ENCODE measurements around the gene TSSK3. TPM values are rescaled to one million over a fixed set of nuclear protein-coding genes. Genes with fewer than 3 reads are reported as not detected.
A peak's percentile ranks its signal among the peaks of the same experiment; 100 is the strongest.

The TSSK3 gene
- polyA plus RNA-seq, 1 donor = 6.1 TPM

DNA sequence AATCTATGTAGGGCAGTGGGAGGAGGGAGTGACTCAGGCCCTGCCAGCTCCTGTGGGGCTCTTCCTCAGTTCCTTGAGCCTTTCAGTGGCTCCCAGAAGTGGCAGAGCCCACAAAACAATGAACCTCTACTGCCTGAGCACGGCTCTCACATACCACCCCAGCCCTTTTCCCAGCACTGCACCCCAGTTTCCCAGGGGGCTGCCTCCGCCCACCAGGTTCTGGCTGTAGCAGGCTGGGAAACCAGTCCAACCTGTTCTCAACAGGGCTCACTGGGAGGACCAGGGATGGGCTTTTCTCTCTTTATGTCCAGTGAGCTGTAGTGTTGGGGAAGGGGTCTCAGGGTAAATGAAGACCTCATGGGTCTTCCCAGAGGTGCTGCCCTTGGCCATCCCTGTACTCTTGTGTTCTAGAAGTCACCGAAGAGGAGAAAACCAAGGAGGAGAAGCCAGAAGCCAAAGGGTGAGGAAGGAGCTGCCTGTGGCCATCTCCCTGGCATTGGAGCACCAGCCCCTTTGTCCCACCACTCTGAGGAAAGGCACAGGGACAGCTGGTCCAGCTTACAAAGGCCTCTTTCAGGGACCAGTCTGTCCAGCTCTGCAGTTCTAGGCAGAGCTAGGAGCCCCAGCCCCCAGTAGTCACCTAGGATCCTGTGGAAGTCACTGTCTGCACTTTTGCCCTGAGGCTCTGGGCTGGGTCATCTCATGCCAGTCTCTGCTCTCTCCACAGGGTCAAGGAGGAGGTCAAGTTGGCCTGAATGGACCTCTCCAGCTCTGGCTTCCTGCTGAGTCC, 29.9 kb upstream of the TSSK3 start:
- Histone ChIP-seq H3K36me3 (ENCODE audit: control insufficient read depth, insufficient read depth, low read length) (peaks cover 71% of the 10 kb centered on the region), H3K27ac (ENCODE audit: low read length) (no peak overlapping the region), H3K27me3 (ENCODE audit: control insufficient read depth, insufficient read depth, low read length) (no peaks in the 10 kb centered on the region), H3K4me1 (ENCODE audit: control insufficient read depth, insufficient read depth, low read length) (peaks cover 20% of the 10 kb centered on the region), H3K4me3 (ENCODE audit: low read length) (no peak overlapping the region), H3K9me3 (ENCODE audit: control insufficient read depth, low read depth, low read length) (no peaks in the 10 kb centered on the region)
- WGBS (ENCODE audit: insufficient coverage, low lambda C conversion rate) = no CpG with 5 or more reads among the region's 3 CpGs
- peak; percentile 29 to 57 for DNase-seq

DNA sequence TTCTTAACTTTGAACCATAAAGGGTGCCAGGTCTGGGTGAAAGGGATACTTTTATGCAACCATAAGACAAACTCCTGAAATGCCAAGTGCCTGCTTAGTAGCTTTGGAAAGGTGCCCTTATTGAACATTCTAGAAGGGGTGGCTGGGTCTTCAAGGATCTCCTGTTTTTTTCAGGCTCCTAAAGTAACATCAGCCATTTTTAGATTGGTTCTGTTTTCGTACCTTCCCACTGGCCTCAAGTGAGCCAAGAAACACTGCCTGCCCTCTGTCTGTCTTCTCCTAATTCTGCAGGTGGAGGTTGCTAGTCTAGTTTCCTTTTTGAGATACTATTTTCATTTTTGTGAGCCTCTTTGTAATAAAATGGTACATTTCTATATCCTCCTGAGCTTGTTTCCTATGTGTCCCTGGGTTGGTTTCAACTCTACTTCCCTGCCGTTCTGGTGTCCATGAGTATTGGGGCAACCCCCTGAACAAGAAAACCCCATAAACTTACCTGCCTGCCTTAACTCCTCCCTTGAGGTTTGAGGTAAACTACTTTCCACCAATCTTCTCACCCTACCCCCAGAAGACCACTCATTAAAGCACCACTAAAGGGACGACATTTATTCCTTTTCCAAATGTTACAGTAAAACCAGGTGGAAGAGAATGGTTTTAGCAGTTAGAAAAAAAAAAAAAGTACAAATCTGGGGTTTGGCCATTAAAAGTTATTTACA, 28.9 kb upstream of the TSSK3 start:
- H3K27ac ChIP-seq (ENCODE audit: low read length) = no peak overlapping the region
- WGBS (ENCODE audit: insufficient coverage, low lambda C conversion rate) = no CpG with 5 or more reads among the region's 3 CpGs
- H3K36me3 ChIP-seq (ENCODE audit: control insufficient read depth, insufficient read depth, low read length) = peaks cover 62% of the 10 kb centered on the region
- no peaks in the 10 kb centered on the region for H3K9me3 ChIP-seq (ENCODE audit: control insufficient read depth, low read depth, low read length)
- peaks cover 27% of the 10 kb centered on the region for H3K4me1 ChIP-seq (ENCODE audit: control insufficient read depth, insufficient read depth, low read length)
- no peak overlapping the region for H3K4me3 ChIP-seq (ENCODE audit: low read length)
- DNase-seq = no peak
- no peaks in the 10 kb centered on the region for H3K27me3 ChIP-seq (ENCODE audit: control insufficient read depth, insufficient read depth, low read length)

DNA sequence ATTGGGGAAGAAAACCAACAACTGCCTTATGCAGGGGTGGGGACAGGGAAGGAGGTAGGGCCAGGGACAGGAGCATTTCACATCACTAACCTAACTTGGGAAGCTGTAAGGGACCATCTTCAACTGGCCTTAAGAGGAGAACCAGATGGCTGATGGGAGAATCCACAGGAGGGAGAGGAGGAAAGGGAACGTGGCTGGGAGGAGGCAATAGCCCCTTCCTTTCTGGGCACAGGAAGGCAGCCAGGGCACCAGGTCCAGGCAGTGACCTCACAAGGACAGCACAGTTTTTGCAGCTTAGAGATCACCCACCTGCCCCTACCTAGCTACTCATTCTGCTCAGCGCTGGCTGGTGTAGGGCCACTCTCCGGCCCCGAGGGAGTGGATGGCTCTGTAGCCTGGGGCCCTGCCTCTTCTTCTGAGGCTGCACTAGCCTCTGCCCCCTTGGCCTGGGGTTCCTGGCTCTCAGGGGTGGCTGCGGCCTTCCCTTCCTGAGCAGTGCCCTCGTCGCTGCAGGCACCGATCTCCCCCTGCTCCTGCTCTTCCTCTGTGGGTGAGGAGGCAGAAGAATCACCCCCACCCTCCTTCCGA, 28.0 kb upstream of the TSSK3 start:
- Histone ChIP-seq H3K36me3 (ENCODE audit: control insufficient read depth, insufficient read depth, low read length) (peaks cover 52% of the 10 kb centered on the region), H3K4me3 (ENCODE audit: low read length) (peak overlapping the region; percentile 71), H3K27ac (ENCODE audit: low read length) (peak overlapping the region; percentile 36), H3K9me3 (ENCODE audit: control insufficient read depth, low read depth, low read length) (no peaks in the 10 kb centered on the region), H3K27me3 (ENCODE audit: control insufficient read depth, insufficient read depth, low read length) (no peaks in the 10 kb centered on the region), H3K4me1 (ENCODE audit: control insufficient read depth, insufficient read depth, low read length) (peaks cover 34% of the 10 kb centered on the region)
- peak in 1 of 2 donors; percentile 41 for DNase-seq
- WGBS (ENCODE audit: insufficient coverage, low lambda C conversion rate) = no CpG with 5 or more reads among the region's 9 CpGs

DNA sequence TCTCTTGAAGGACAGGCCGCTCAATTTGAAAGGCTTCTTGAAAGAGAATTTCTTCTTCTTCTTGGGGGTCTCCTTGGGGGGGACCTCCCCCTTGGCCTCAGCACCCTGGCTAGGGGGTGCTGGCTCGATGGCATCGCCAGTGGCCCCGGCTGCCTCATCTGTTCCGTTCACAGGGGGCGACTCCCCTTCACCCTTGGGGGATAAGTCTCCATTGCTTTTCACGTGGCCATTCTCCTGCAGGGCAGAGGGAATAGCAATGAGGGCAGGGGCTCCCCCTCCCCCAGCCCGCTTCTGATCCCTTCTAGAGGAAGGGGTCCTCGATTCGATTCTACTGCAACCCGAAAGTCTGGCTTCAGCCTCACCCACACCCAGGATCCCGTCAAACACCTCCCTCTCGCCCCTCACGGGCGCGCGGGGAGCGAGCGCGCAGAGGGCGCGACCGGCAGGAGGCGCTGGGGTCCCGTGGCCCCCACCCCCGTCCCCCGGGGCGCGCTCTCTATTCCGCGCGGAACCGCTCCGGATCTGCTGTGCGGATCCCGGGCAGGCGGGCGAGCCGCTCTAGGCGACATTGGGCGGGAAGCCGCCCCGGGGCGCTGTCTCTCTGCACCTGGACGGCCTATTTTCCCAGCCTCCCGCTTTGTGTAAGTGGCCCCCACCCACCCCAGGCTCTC, 27.3 kb upstream of the TSSK3 start:
- WGBS (ENCODE audit: insufficient coverage, low lambda C conversion rate) = no CpG with 5 or more reads among the region's 46 CpGs
- peaks cover 46% of the 10 kb centered on the region for H3K36me3 ChIP-seq (ENCODE audit: control insufficient read depth, insufficient read depth, low read length)
- peak overlapping the region; percentile 36 for H3K27ac ChIP-seq (ENCODE audit: low read length)
- no peaks in the 10 kb centered on the region for H3K27me3 ChIP-seq (ENCODE audit: control insufficient read depth, insufficient read depth, low read length)
- peaks cover 34% of the 10 kb centered on the region for H3K4me1 ChIP-seq (ENCODE audit: control insufficient read depth, insufficient read depth, low read length)
- peak overlapping the region; percentile 71 for H3K4me3 ChIP-seq (ENCODE audit: low read length)
- DNase-seq = peak; percentile 48 to 67
- H3K9me3 ChIP-seq (ENCODE audit: control insufficient read depth, low read depth, low read length) = no peaks in the 10 kb centered on the region

DNA sequence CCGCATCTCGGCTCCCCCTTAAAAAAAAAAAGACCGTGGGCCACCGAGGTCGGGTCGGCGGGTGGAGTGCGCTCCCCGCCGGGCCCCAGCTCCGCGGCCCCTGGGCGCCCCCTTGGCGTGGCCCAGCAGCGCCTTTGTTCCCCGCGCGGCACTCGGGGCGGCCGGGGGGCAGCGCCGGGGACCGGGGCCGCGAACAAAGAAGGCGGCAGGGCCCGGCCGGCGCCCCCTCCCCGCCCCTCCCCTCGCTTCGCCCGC, 26.9 kb upstream of the TSSK3 start:
- no CpG with 5 or more reads among the region's 34 CpGs for WGBS (ENCODE audit: insufficient coverage, low lambda C conversion rate)
- H3K4me1 ChIP-seq (ENCODE audit: control insufficient read depth, insufficient read depth, low read length) = peaks cover 34% of the 10 kb centered on the region
- no peak for DNase-seq

DNA sequence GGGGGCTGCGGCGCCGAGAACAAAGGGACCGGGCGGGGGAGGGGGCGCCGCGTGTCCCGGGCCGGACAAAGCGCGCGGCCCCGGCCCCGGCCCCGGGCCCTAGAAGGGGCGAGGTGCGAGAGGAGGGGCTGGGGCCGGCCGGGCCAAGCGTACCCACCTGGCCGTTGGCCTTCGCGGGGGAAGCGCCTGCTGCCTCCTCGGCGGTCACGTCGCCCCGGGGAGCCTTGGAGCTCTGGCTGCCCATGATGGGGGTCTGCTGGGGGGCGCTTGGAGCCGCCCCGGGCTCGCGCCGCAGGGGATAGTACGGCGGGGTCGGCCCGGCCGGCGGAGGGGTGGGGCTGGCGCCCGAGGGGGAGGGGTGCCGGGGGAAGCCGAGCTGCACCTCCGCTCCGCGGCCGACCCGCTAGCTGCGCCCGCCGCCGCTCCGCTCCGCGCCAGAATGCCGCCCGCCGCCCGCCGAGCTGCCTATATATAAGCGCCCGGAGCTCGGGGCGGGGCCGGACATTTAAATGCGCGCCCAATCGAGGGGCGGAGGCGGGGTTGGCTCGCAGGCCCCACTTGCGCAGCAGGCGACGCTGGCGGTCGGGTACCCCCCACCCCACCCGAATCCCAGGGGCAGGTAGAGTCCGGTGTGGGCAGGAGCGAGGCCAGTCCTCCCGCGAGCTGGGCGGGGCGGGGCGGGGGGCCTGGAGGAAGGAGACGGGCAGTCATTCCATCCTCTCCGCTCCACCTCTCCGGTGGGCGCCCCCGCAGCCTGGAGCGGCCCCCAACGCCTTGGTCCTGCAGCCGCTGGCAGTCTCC, 26.3 kb upstream of the TSSK3 start, which contains the start of gene MARCKSL1:
MARCKSL1 (minus strand) TSS at position 444 of the 801 bp plus-strand sequence; CDS start at position 244, 200 bp downstream.
- no peaks in the 10 kb centered on the region for H3K27me3 ChIP-seq (ENCODE audit: control insufficient read depth, insufficient read depth, low read length)
- peak within 1 kb of the TSS; percentile 71 for H3K4me3 ChIP-seq (ENCODE audit: low read length)
- H3K9me3 ChIP-seq (ENCODE audit: control insufficient read depth, low read depth, low read length) = no peaks in the 10 kb centered on the region
- peak; percentile 60 to 80 for DNase-seq
- peaks cover 36% of the 10 kb centered on the region for H3K36me3 ChIP-seq (ENCODE audit: control insufficient read depth, insufficient read depth, low read length)
- peaks cover 34% of the 10 kb centered on the region for H3K4me1 ChIP-seq (ENCODE audit: control insufficient read depth, insufficient read depth, low read length)
- H3K27ac ChIP-seq (ENCODE audit: low read length) = peak within 1 kb of the TSS; percentile 36
- WGBS (ENCODE audit: insufficient coverage, low lambda C conversion rate) = no CpG with 5 or more reads among the region's 95 CpGs

More for the DNA sequence above, 26.9 kb upstream of the TSSK3 start:
- Histone ChIP-seq H3K27ac (ENCODE audit: low read length) (peak overlapping the region; percentile 36), H3K27me3 (ENCODE audit: control insufficient read depth, insufficient read depth, low read length) (no peaks in the 10 kb centered on the region), H3K36me3 (ENCODE audit: control insufficient read depth, insufficient read depth, low read length) (peaks cover 41% of the 10 kb centered on the region), H3K9me3 (ENCODE audit: control insufficient read depth, low read depth, low read length) (no peaks in the 10 kb centered on the region), H3K4me3 (ENCODE audit: low read length) (peak overlapping the region; percentile 71)

DNA sequence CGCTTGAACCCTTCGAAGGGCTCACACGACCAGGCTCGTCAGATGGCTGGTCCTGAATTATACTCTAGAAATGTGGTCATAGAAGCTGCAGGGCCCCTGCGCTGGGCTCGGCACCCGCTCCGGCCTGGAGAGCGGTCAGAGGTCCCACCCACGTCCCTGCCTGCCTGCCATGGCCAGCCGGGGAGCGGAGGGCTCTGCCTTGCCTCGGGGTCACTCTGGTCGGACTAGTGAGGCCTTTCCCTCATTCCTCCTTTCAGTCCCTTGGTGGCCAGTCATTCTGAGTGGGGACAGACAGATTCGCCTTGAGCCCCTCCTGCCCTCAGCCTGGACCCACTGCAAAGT, 25.8 kb upstream of the TSSK3 start:
- no CpG with 5 or more reads among the region's 15 CpGs for WGBS (ENCODE audit: insufficient coverage, low lambda C conversion rate)
- Histone ChIP-seq H3K27ac (ENCODE audit: low read length) (no peak overlapping the region), H3K27me3 (ENCODE audit: control insufficient read depth, insufficient read depth, low read length) (no peaks in the 10 kb centered on the region), H3K4me3 (ENCODE audit: low read length) (peak overlapping the region; percentile 34), H3K36me3 (ENCODE audit: control insufficient read depth, insufficient read depth, low read length) (peaks cover 30% of the 10 kb centered on the region), H3K4me1 (ENCODE audit: control insufficient read depth, insufficient read depth, low read length) (peaks cover 34% of the 10 kb centered on the region), H3K9me3 (ENCODE audit: control insufficient read depth, low read depth, low read length) (no peaks in the 10 kb centered on the region)
- DNase-seq = no peak

DNA sequence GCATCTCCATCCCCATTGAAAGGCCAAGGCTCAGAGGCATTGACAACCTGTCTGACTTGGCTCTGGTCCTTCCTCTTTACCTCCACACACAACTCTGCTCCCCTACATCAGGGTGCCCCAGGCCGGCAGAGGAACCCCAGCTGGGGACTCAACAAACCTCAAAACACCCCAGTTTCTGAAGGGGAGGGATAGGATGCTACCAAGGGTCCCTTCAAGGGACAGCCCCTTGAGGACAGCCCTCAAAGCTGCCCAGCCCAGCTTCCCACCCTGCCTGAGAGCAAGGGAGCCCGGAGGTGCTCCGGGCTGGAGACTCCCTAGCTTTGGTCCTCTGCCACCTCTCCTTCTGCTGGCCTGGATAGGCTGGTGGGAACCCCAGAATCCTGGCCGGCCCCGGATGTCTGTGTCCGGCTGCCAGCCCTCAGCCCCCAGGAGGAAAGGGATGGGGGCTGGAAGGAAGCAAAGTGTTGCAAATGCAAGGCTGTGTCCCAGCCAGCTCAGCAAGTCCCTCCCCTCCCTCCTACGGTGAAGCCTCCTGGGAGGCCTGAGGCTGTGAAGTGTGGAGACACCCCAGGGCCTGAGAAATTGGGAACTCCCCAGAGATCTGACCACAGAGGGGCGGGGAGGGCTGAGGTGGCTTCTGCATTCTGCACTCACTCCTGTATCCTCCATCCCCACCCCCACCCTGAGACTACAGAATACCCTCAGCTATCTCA, 25.2 kb upstream of the TSSK3 start:
- H3K4me1 ChIP-seq (ENCODE audit: control insufficient read depth, insufficient read depth, low read length) = peaks cover 37% of the 10 kb centered on the region
- DNase-seq = no peak
- no peak overlapping the region for H3K27ac ChIP-seq (ENCODE audit: low read length)
- peaks cover 25% of the 10 kb centered on the region for H3K36me3 ChIP-seq (ENCODE audit: control insufficient read depth, insufficient read depth, low read length)
- H3K27me3 ChIP-seq (ENCODE audit: control insufficient read depth, insufficient read depth, low read length) = no peaks in the 10 kb centered on the region
- no peak overlapping the region for H3K4me3 ChIP-seq (ENCODE audit: low read length)
- no CpG with 5 or more reads among the region's 8 CpGs for WGBS (ENCODE audit: insufficient coverage, low lambda C conversion rate)
- H3K9me3 ChIP-seq (ENCODE audit: control insufficient read depth, low read depth, low read length) = no peaks in the 10 kb centered on the region

DNA sequence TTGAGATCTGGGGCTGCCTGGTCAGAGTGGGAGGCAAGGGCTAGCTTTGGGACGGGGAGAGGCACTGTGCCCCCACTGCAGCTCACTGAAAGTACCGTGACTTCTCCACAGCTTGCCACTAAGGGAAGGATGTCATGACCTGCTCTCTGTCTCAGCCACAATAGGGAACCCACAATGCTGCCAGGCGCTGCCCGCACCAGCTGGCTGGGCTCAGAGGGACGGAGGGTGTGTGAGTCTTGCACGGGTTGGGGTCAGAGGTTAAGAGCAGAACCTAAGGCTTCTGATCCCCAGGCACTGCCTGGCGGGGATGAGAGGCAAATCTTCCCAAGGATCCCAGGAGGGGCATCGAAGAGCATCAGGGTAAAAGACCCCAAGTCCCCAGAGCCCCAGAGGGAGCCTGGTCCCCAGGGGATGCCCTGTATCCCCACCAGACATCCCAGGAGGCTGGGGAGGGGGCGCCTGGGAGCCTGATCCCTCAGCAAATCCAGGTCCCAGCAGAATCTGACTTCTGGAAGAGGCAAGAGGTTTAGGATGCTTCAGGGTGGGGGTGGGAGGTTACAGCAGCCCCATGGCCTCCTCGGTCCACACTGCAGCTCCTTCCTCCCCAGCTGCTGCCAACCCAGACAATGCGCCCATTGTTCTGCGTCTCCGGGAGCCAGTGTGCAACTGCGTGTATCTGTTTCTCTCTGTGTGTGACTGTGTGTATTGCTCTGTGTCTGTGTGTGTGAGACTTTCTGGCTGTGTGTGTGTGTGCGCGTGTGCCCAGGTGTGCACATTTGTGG, 24.3 kb upstream of the TSSK3 start:
- H3K4me3 ChIP-seq (ENCODE audit: low read length) = no peak overlapping the region
- H3K27ac ChIP-seq (ENCODE audit: low read length) = peak overlapping the region; percentile 17
- DNase-seq = peak in 1 of 2 donors; percentile 69
- no peaks in the 10 kb centered on the region for H3K27me3 ChIP-seq (ENCODE audit: control insufficient read depth, insufficient read depth, low read length)
- no CpG with 5 or more reads among the region's 16 CpGs for WGBS (ENCODE audit: insufficient coverage, low lambda C conversion rate)
- peaks cover 15% of the 10 kb centered on the region for H3K36me3 ChIP-seq (ENCODE audit: control insufficient read depth, insufficient read depth, low read length)
- no peaks in the 10 kb centered on the region for H3K9me3 ChIP-seq (ENCODE audit: control insufficient read depth, low read depth, low read length)
- H3K4me1 ChIP-seq (ENCODE audit: control insufficient read depth, insufficient read depth, low read length) = peaks cover 37% of the 10 kb centered on the region

All from large intestine (tissue), 3 donors.